IPS-20b (cell line): ENCODE results near the gene RABL6.
A peak's percentile ranks its signal among the peaks of the same experiment; 100 is the strongest.
"Not testable (repeated sequence)": the region's sequence is repeated elsewhere in the genome, so short reads cannot be mapped to it uniquely, and the experiment has no call there.

Experiments
- H3K27ac ChIP-seq: one replicate; pipeline ENCODE4 v1.5.1; 2013; ENCODE audit warnings: low read length
- H3K27me3 ChIP-seq: 2 replicates; pipeline ENCODE4 v1.6.1; 2013; ENCODE audit warnings: mild to moderate bottlenecking, low read length, inconsistent platforms; ENCODE audit not compliant: insufficient read depth
- H3K36me3 ChIP-seq: 2 replicates; pipeline ENCODE4 v1.6.1; 2013; ENCODE audit warnings: low read depth, mild to moderate bottlenecking, inconsistent platforms, low read length, moderate library complexity; ENCODE audit not compliant: insufficient read depth
- H3K4me1 ChIP-seq: 2 replicates; pipeline ENCODE4 v1.6.1; 2013; ENCODE audit warnings: mild to moderate bottlenecking, control low read depth, inconsistent platforms, low read length, moderate library complexity; ENCODE audit not compliant: insufficient read depth
- H3K4me3 ChIP-seq: 2 replicates; pipeline ENCODE4 v1.5.1; 2013; ENCODE audit warnings: mild to moderate bottlenecking, low read length, inconsistent platforms
- H3K9ac ChIP-seq: 2 replicates; pipeline ENCODE4 v1.6.1; 2013; ENCODE audit warnings: low read depth, mild to moderate bottlenecking, inconsistent platforms, low read length, moderate library complexity
- H3K9me3 ChIP-seq: 2 replicates; pipeline ENCODE4 v1.6.1; 2013; ENCODE audit warnings: mild to moderate bottlenecking, low read depth, low read length, inconsistent platforms; ENCODE audit not compliant: insufficient read depth

Gene RABL6

GRCh38 chr9:136842380-136842948, 34.7 kb downstream of the RABL6 start, which contains the start of gene AJM1:
Gene AJM1 (plus strand): TSS chr9:136842478. CDS start chr9:136844415, 1,937 bp downstream.
- Histone ChIP-seq H3K4me3 (peak within 1 kb of the TSS; percentile 54; the same call in 1 of the 2 replicates), H3K36me3 (peaks cover 13% of the 10 kb centered on the region; the same call in 1 of the 2 replicates)
- H3K9me3 ChIP-seq, H3K9ac ChIP-seq, H3K27me3 ChIP-seq, H3K27ac ChIP-seq, H3K4me1 ChIP-seq: not testable (repeated sequence)

GRCh38 chr9:136843159-136843800, 35.5 kb downstream of the RABL6 start:
- H3K27ac ChIP-seq, H3K9me3 ChIP-seq, H3K4me1 ChIP-seq, H3K9ac ChIP-seq, H3K4me3 ChIP-seq, H3K27me3 ChIP-seq: not testable (repeated sequence)
- H3K36me3 ChIP-seq = peaks cover 13% of the 10 kb centered on the region; the same call in 1 of the 2 replicates

GRCh38 chr9:136843801-136844740, 36.3 kb downstream of the RABL6 start:
- peaks cover 11% of the 10 kb centered on the region; the same call in 1 of the 2 replicates for H3K36me3 ChIP-seq
- H3K9me3 ChIP-seq, H3K27me3 ChIP-seq, H3K9ac ChIP-seq, H3K4me1 ChIP-seq, H3K4me3 ChIP-seq, H3K27ac ChIP-seq: not testable (repeated sequence)

- Histone ChIP-seq H3K4me1 (peaks cover 7% of the 10 kb centered on the region; the same call in 1 of the 2 replicates), H3K9ac (no peak overlapping the region), H3K4me3 (no peak overlapping the region), H3K27ac (no peak overlapping the region), H3K36me3 (0 out of 2 replicates have a peak, but pooled peaks cover 3% of the 10 kb centered on the region), H3K9me3 (no peaks in the 10 kb centered on the region), H3K27me3 (peaks cover 6% of the 10 kb centered on the region; the same call in 1 of the 2 replicates)
These were observed 37.2 kb downstream of the RABL6 start for GRCh38 chr9:136844761-136845464.

GRCh38 chr9:136845465-136846260, 37.9 kb downstream of the RABL6 start:
- H3K9me3 ChIP-seq = no peaks in the 10 kb centered on the region
- no peak overlapping the region for H3K4me3 ChIP-seq
- peaks cover 6% of the 10 kb centered on the region; the same call in 1 of the 2 replicates for H3K27me3 ChIP-seq
- peaks cover 4% of the 10 kb centered on the region; the same call in 1 of the 2 replicates for H3K36me3 ChIP-seq
- no peak overlapping the region for H3K27ac ChIP-seq
- H3K9ac ChIP-seq = no peak overlapping the region
- H3K4me1 ChIP-seq = peaks cover 10% of the 10 kb centered on the region; the same call in 1 of the 2 replicates

- Histone ChIP-seq H3K36me3 (peaks cover 11% of the 10 kb centered on the region), H3K27me3 (peaks cover 6% of the 10 kb centered on the region; the same call in 1 of the 2 replicates), H3K9me3 (no peaks in the 10 kb centered on the region), H3K27ac (no peak overlapping the region), H3K4me1 (peaks cover 7% of the 10 kb centered on the region; the same call in 1 of the 2 replicates), H3K9ac (peak overlapping the region; percentile 37; the same call in 1 of the 2 replicates), H3K4me3 (peak overlapping the region; percentile 40; the same call in 1 of the 2 replicates)
These were observed 38.8 kb downstream of the RABL6 start for GRCh38 chr9:136846376-136847087.

- Histone ChIP-seq H3K9ac (peak overlapping the region; percentile 81; the same call in 1 of the 2 replicates), H3K4me1 (peaks cover 4% of the 10 kb centered on the region; the same call in 1 of the 2 replicates), H3K9me3 (no peaks in the 10 kb centered on the region), H3K4me3 (peak overlapping the region; percentile 74), H3K36me3 (peaks cover 16% of the 10 kb centered on the region), H3K27me3 (peaks cover 6% of the 10 kb centered on the region; the same call in 1 of the 2 replicates), H3K27ac (no peak overlapping the region)
These were observed 39.5 kb downstream of the RABL6 start for GRCh38 chr9:136847088-136847825.

- Histone ChIP-seq H3K9ac (peak overlapping the region; percentile 81), H3K9me3 (no peaks in the 10 kb centered on the region), H3K4me3 (peak overlapping the region; percentile 74), H3K27me3 (peaks cover 6% of the 10 kb centered on the region; the same call in 1 of the 2 replicates), H3K27ac (no peak overlapping the region), H3K4me1 (peaks cover 4% of the 10 kb centered on the region; the same call in 1 of the 2 replicates), H3K36me3 (peaks cover 16% of the 10 kb centered on the region)
These were observed 40.2 kb downstream of the RABL6 start for GRCh38 chr9:136847826-136848392.

GRCh38 chr9:136848393-136849037, 40.8 kb downstream of the RABL6 start:
- H3K9ac ChIP-seq = peak overlapping the region; percentile 81
- H3K27me3 ChIP-seq = peaks cover 6% of the 10 kb centered on the region; the same call in 1 of the 2 replicates
- H3K4me3 ChIP-seq = peak overlapping the region; percentile 74
- peaks cover 16% of the 10 kb centered on the region for H3K36me3 ChIP-seq
- peak overlapping the region; percentile 47 for H3K27ac ChIP-seq
- peaks cover 4% of the 10 kb centered on the region; the same call in 1 of the 2 replicates for H3K4me1 ChIP-seq
- H3K9me3 ChIP-seq = no peaks in the 10 kb centered on the region
